Caco-2 (cell line): ENCODE results near the gene ZBTB17. TPM values are rescaled to one million over a fixed set of nuclear protein-coding genes. Genes with fewer than 3 reads are reported as not detected.
"Not testable (repeated sequence)": the region's sequence is repeated elsewhere in the genome, so short reads cannot be mapped to it uniquely, and the experiment has no call there.

ENCODE experiments used
- BruUV-seq: library from RNA; stranded (reverse); fragments of 400-500 nt; replicated peaks from 2 replicates; lab custom pipeline; 2021; lab: Mats Ljungman, UMichigan
- CTCF ChIA-PET: fragments of 300-600 bp; sonication (Branson Sonifier 250); formaldehyde crosslinking; loops from one replicate; lab custom pipeline; 2022; ENCODE audit warnings: antibody characterized with exemption; lab: Charles Lee
- POLR2A ChIA-PET: fragments of 300-600 bp; sonication (Branson Sonifier 250); formaldehyde crosslinking; loops from one replicate; lab custom pipeline; 2022; ENCODE audit warnings: antibody characterized with exemption; lab: Charles Lee
- DNase-seq, 2 experiments: peaks; one replicate each; pipeline versions ENCODE4 v3.0.0 to v3.0.0-alpha.2; 2020 to 2022
- H3K27me3 ChIP-seq: replicated peaks from 2 replicates; pipeline ENCODE4 v1.6.0; 2011; ENCODE audit warnings: low read length; ENCODE audit not compliant: control insufficient read depth, insufficient read depth
- H3K36me3 ChIP-seq: 2 replicates; pipeline ENCODE4 v1.5.1; 2011; ENCODE audit warnings: low read length; ENCODE audit not compliant: control insufficient read depth, insufficient read depth
- H3K4me1 ChIP-seq: fragments of 250-450 bp; sonication (Bioruptor Pico); 2 replicates; pipeline ENCODE4 v1.5.1; 2020; ENCODE audit warnings: mild to moderate bottlenecking
- H3K4me3 ChIP-seq: 2 replicates; pipeline ENCODE4 v1.5.1; 2011; ENCODE audit warnings: low read depth, mild to moderate bottlenecking, control low read depth, low read length
- H3K9me3 ChIP-seq: fragments of 250-450 bp; sonication (Bioruptor Pico); 2 replicates; pipeline ENCODE4 v1.5.1; 2020; ENCODE audit warnings: mild to moderate bottlenecking, moderate library complexity
- H3K27ac Mint-ChIP-seq: one replicate; pipeline ENCODE4 v1.8.0; 2022; ENCODE audit warnings: mixed read lengths; ENCODE audit not compliant: unreplicated experiment
- H3K27me3 Mint-ChIP-seq: one replicate; pipeline ENCODE4 v1.8.0; 2022; ENCODE audit warnings: mixed read lengths; ENCODE audit not compliant: insufficient read depth, unreplicated experiment
- H3K36me3 Mint-ChIP-seq: one replicate; pipeline ENCODE4 v1.8.0; 2022; ENCODE audit warnings: mild to moderate bottlenecking, mixed read lengths; ENCODE audit not compliant: insufficient read depth, unreplicated experiment
- H3K4me1 Mint-ChIP-seq: one replicate; pipeline ENCODE4 v1.8.0; 2022; ENCODE audit warnings: low read depth, mixed read lengths; ENCODE audit not compliant: unreplicated experiment
- H3K4me3 Mint-ChIP-seq: one replicate; pipeline ENCODE4 v1.8.0; 2022; ENCODE audit warnings: mild to moderate bottlenecking, moderate library complexity, mixed read lengths; ENCODE audit not compliant: unreplicated experiment
- H3K9me3 Mint-ChIP-seq: one replicate; pipeline ENCODE4 v1.8.0; 2022; ENCODE audit warnings: mixed read lengths; ENCODE audit not compliant: unreplicated experiment
- CTCF ChIP-seq, 2 experiments: fragments of 200-600 bp in 1 of 2; IDR thresholded peaks; 1 replicate in 1 of 2; 2 replicates in 1 of 2; pipeline versions ENCODE4 v1.5.1 to v1.8.0; 2011 to 2022; ENCODE audit warnings: antibody characterized with exemption in 1 of 2, control low read depth in 1 of 2, inconsistent platforms in 1 of 2, low read depth in 1 of 2, low read length in 1 of 2, mild to moderate bottlenecking in 1 of 2, moderate library complexity in 1 of 2; ENCODE audit not compliant: insufficient read depth in 1 of 2, severe bottlenecking in 1 of 2, unreplicated experiment in 1 of 2
- intact Hi-C: fragments of 100-400 bp; cut with micrococcal nuclease; formaldehyde crosslinking; loops from one replicate; pipeline ENCODE4 v1.10.0; 2022; ENCODE audit not compliant: unreplicated experiment
- total RNA-seq: library from RNA; stranded (reverse); gene quantifications from 2 replicates; pipeline ENCODE4 v1.2.3, GENCODE V29; 2022

The ZBTB17 gene
- total RNA-seq, 1 experiment from 2014 or later = 23.5 TPM

GRCh38 chr1:15900662-15901279, 75.1 kb downstream of the ZBTB17 start:
- no peak for TF ChIP-seq CTCF (IDR thresholded peaks at IDR 0.05; ENCODE audit: insufficient read depth in 1 of 2, low read depth in 1 of 2, low read length in 1 of 2, severe bottlenecking in 1 of 2, unreplicated experiment in 1 of 2)
- H3K4me3 Mint-ChIP-seq = no peak overlapping the region
- no peaks in the 10 kb centered on the region for H3K9me3 Mint-ChIP-seq
- DNase-seq = no peak
- ChIA-PET CTCF (no interaction called here), POLR2A (no interaction called here)
- peaks cover 15% of the 10 kb centered on the region for H3K36me3 Mint-ChIP-seq
- BruUV-seq = no TSS peak
- no peak overlapping the region for H3K4me3 ChIP-seq
- H3K9me3 ChIP-seq = no peaks in the 10 kb centered on the region
- H3K27me3 Mint-ChIP-seq = no peaks in the 10 kb centered on the region
- H3K4me1 ChIP-seq = no peaks in the 10 kb centered on the region
- H3K4me1 Mint-ChIP-seq = no peaks in the 10 kb centered on the region
- no peak overlapping the region for H3K27ac Mint-ChIP-seq
- no peaks in the 10 kb centered on the region for H3K36me3 ChIP-seq
- intact Hi-C loops = no loop called here
- no peaks in the 10 kb centered on the region for H3K27me3 ChIP-seq

- ChIA-PET CTCF (no interaction called here), POLR2A (no interaction called here)
- H3K4me1 ChIP-seq = no peaks in the 10 kb centered on the region
- no peaks in the 10 kb centered on the region for H3K9me3 ChIP-seq
- no peak for TF ChIP-seq CTCF (IDR thresholded peaks at IDR 0.05; ENCODE audit: insufficient read depth in 1 of 2, low read depth in 1 of 2, low read length in 1 of 2, severe bottlenecking in 1 of 2, unreplicated experiment in 1 of 2)
- peaks cover 1% of the 10 kb centered on the region; the same call in 1 of the 2 replicates for H3K36me3 ChIP-seq
- Mint-ChIP-seq H3K36me3 (peaks cover 11% of the 10 kb centered on the region), H3K4me3 (no peak overlapping the region), H3K27me3 (no peaks in the 10 kb centered on the region), H3K27ac (no peak overlapping the region), H3K9me3 (no peaks in the 10 kb centered on the region), H3K4me1 (no peaks in the 10 kb centered on the region)
- H3K27me3 ChIP-seq = no peaks in the 10 kb centered on the region
- DNase-seq = no peak
- no TSS peak for BruUV-seq
- H3K4me3 ChIP-seq = no peak overlapping the region
- intact Hi-C loops = no loop called here
Measured at GRCh38 chr1:15899266-15899665, 76.6 kb downstream of the ZBTB17 start.

- H3K4me1 Mint-ChIP-seq, H3K36me3 ChIP-seq, H3K4me1 ChIP-seq, H3K27me3 ChIP-seq, CTCF ChIA-PET, intact Hi-C loops, H3K9me3 ChIP-seq, H3K27ac Mint-ChIP-seq, H3K27me3 Mint-ChIP-seq, H3K4me3 Mint-ChIP-seq, DNase-seq, H3K9me3 Mint-ChIP-seq, H3K4me3 ChIP-seq, BruUV-seq: not testable (repeated sequence)
- POLR2A ChIA-PET = interaction anchor here (0.5 kb wide), 1 partner anchor 48 kb away, joined by 3 read pairs; no protein-coding TSS in a partner anchor
- peaks cover 11% of the 10 kb centered on the region for H3K36me3 Mint-ChIP-seq
Measured at GRCh38 chr1:15896841-15897610, 78.9 kb downstream of the ZBTB17 start.
